CD4-positive, alpha-beta T cell treated with Interleukin-2 at 100 ng/mL for 4 hours (primary cell): ENCODE results near the gene NID1.

ENCODE experiments used
- DNase-seq: peaks from one replicate; pipeline ENCODE4 v3.0.0-alpha.2; 2020; ENCODE audit warnings: low spot score

NID1 gene

DNA sequence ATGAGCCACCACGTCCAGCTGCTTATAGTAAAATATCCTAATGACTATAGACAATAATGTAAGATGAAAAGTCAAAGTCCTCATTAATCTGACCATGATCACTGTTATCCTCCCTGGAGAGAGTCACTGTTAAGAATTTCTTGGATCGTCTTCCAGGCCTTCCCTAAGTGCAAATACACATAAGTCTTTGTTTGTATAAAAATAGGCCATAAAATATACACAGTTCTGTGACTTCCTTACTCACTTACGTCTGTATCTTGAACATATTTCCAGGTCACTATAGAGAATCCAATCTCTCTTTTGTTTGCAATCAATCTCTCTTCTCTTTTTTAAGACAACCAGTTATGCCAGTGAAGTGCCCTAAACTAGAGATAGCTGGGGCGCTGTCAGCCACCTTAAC is 109.1 kb downstream of the NID1 start:
- DNase-seq, result no peak

DNA sequence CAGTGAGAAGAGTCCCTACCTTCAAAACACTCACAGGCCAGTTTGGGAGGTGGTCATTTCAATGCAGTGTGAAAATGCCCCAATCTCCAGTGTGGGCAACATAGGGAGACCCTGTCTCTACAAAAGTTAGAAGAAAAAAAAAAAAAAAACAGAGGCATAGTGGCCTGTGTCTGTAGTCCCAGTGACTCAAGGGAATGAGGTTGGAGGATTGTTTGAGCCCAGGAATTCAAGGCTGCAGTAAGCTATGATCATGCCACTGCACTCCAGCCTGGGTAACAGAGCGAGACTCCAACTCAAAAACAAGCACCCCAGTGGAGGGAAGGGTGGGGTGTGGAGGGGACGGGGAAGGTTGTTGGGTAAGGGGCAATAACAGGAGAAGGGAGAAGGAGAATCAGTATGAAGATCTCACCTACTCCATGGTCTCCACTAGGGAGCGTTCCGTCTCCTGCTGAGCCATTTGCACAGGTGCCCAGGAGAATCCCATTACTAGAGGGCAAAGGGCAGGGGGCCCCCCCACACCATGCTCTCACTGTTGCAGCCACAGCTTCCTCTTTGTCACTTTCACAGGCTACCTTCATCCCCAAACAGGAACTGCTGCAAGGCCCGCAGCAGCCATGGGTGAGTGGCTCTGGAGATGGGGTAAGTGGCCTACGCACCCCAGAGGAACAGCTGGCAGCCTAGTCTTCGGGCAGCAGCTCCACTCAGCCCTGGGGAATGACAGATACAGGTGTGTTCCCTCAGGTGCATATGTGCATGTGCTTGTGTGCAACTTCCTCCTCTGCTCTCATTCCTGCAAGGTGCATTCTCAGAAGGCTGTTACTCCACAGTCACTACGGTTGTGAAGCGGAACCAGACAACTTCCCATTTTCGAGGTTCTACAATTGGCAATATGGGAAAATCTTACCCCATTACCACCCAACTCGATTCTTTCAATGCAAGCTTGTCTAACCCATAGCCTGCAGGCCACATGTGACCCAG is 110.3 kb downstream of the NID1 start:
- peak; percentile 47 for DNase-seq

DNA sequence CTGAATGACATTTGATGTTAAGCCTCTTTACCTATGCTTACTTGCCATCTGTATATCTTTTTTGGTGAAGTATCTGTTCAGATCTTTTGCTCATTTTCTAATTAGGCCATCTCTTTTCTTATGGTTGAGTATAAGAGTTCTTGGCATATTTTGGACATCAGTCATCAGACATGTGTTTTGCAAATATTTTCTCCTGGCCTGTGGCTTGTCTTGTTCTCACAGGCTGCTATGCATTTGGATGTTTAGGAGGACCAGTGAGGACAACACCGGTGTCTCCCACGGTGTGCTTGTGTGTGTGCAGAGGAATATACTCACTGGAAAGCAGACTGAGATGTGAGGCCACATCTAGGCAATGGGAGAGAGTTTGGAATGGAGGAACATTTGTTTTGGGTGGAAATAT is 111.1 kb downstream of the NID1 start:
- no peak for DNase-seq

DNA sequence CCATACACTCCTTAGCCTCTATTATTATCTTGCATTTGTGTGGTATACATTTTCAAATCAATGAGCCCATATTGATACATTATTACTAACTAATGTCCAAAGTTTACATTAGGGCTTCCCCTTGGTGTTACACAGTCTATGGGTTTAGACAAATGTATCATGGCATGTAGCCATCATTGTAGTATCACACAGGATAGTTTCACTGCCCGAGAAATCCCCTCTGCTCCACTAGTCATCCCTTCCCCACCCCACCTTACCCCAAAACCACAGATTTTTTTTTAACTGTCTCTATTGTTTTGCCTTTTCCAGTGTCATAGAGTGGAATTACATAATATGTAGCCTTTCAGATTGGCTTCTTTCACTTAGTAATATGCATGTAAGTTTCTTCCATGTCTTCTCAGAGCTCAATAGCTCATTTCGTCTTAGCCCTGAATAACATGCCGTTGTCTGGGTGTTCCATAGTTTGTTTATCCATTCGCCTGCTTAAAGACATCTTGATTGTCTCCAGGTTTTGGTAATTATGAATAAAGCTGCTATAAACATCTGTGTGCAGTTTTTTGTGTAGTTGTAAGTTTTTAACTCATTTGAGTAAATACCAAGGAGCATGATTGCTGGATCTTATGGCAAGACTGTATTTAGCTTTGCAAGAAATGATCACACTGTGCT is 111.8 kb downstream of the NID1 start:
- peak; percentile 44 for DNase-seq

DNA sequence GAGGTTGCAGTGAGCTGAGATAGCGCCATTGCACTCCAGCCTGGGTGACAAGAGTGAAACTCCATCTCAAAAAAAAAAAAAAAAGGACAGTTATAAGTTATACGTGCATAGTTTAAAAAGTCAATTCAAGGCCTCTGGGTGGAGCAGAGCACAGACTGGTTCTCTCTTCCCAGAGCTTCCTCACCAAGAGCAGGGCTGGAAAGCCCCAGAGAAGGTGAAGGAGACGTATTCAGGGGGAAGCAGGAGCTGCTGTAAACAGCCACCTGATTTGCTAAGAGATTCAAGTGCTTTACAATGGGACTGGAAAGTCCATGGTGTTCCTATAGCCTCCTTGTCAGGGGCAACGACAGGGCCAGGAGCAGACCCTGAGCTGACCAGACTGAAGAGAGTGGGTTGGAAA is 113.2 kb downstream of the NID1 start:
- no peak for DNase-seq

DNA sequence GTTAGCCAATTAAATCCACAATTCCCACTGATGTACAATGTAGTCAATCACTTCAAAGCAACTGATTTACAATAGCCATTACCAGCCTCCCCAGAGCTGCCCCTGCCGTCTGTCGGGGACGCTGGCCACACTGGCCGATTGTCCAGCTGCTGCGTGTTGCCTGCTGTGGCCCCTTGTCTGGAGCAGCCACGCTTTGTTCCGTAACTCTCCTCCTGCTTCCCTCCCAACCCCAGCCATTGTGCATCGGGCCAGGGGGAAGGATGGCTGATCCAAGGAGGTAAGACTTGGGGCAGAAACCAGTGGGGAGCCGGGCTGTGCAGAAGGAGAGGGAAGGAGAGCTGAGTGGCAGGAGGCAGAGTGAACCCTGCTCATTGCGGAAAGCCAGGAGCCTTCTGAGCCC is 114.6 kb downstream of the NID1 start:
- DNase-seq, result no peak

DNA sequence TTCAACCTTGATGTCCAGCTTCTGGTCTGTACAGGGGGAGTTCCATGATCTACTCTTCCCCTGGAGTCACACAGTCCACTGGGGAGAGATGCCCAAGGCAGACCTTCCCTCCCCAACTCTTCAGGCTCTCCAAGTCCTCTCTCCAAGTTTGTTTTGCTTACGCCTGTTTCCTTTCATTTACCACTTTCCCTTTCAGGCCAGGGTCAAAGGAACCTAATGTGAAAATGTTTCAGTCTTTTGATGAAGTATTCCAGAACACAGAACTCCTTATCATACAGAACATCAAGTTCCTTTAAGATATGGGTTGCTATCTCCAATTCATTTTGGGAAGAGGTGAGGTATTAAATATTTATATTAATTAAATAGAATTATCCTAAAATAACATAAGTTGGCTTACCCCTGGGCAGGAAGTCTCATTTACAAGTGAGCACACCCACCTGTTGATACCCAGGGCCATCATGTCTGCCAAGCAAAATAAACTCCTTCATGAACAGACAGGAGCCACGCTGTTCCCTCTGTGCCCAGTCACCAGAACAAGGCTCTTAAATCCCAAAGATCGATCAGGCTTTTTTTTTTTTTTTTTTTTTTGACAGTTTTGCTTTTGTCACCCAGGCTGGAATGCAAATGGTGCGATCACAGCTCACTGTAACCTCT is 116.0 kb downstream of the NID1 start:
- DNase-seq, result no peak

DNA sequence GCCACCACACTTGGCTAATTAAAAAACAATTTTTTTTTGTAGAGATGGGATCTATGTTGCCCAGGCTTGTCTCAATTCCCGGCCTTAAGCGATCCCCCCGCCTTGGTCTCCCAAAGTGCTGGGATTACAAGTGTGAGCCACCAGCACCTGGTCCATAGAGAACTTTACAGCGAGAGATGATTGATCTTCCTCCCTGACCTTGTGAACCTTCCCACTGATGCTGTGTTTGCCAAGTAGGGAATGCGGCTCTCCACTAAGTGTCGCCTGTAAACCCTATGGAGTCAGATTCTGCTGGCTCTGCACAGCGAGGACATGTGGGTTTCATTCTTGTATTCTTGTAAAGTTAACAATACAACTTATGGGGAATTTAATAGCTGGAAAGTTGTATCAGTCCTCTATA is 116.9 kb downstream of the NID1 start:
- DNase-seq, result no peak

DNA sequence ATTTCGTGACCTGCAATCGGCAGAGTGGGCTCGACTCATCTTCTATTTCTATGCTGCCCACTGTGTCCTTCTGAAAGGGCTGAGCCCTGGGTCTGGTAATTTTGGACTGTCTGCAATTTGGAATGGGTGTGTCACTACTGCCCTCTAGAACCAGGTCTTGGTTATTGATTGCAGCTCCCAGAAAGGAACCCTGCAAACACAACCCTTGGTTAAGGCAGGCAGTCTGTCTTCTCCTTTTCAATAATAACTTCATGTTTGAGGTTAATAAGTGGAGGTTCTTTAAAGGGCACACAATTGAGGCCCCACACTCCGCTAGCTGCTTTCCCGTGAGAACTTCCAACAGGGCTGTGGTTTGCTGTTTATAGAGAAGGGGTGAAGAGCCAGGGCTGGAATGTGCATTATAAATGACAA is 118.3 kb downstream of the NID1 start:
- DNase-seq, result peak; percentile 24

DNA sequence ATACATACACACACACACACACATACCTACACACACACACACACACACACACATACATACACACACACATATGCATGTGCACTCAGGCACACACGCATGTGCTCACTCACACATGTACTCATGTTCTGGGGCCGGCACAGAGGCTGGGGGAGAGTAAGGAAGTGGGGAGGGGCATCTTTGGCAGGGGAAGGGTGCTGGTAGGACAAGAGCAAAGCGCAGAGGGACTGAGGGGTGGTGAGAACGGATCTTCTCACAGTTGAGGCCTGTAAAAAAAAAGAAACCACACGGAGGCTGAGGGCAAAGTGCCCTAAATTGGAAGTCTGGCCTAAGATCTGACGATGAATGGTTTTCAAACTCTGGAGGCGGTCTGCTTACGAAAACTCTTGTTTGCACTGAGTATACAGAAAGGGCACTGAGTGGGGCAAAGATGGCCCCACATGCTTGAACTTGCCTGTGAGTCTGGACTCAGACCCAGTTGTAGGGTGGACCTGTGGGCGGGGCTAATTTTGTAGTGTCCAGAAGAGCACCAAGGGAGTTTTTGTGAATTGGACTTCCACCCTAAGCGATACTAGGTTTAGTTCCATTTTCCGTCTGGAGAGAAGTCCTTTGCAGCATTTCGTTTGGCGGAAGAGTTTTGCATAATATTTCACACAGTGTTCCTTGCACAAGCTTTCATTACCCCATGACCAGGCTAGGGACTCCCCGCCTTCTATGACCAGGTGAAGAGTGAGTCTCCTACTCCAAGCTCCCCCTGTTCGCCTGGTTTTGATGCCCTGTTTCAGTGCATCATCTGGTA is 118.9 kb downstream of the NID1 start:
- no peak for DNase-seq

DNA sequence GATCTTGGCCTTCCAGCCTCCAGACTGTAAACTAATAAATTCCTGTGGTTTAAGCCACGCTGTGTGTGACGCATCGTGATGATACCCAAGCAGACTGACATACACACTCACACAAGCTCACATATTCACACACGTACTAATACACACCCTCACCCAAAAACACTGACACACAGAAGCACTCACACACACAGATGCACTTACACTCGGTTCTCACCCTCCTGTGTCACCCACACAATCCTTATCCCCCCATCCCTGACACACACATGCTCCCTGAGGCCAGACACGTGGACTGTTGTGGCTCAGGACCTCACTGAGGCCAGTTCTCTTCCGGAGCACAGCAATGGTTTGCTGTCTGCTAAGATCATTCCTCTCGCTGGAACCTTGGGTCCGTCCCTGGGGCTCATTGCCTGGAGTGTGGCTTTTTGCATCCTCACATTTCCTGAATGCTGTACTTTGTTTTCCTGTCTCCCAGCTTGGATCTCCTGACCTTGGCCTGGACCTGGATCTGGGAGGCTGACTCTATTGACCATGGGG is 121.2 kb downstream of the NID1 start:
- DNase-seq, result no peak

DNA sequence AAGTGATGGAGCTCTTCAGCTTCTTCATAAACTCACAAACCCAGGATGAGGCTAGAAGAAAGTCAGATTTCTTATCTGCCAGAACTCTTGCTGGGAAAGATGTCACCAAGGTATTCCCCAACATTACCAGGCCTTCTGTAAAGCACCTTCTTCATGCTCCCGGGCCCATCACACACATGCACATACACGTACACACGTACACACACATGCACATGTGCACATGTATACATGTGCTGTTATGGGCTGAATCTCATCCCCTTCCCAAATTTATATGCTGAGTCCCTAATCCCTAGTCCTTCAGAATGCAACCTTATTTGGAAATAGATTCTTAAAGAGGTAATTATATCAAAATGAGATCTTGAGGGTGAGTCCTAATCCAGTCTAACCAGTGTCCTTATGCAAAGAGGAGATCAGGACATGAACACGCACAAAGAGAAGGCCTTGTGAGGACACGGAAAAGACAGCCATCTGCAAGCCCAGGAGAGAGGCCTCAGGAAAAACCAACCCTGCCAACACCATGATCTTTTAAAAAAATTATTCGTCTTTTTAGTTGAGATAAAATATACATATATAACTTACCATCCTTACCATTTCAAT is 121.8 kb downstream of the NID1 start:
- no peak for DNase-seq

DNA sequence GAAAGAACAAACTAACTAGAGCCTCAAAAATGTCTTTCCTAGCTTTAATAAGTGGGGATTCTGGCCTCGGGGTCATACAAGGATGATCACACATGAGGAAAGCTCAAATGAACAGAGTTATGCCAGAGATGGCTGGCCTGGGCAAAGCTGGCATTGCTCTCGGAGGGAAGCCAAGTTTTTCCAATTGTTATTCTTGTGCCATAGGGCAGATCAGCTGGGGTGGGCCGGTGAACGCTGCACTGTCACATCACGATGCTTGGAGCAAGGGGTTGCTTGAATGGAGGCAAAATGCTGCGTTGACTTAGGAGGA is 122.3 kb downstream of the NID1 start:
- no peak for DNase-seq

DNA sequence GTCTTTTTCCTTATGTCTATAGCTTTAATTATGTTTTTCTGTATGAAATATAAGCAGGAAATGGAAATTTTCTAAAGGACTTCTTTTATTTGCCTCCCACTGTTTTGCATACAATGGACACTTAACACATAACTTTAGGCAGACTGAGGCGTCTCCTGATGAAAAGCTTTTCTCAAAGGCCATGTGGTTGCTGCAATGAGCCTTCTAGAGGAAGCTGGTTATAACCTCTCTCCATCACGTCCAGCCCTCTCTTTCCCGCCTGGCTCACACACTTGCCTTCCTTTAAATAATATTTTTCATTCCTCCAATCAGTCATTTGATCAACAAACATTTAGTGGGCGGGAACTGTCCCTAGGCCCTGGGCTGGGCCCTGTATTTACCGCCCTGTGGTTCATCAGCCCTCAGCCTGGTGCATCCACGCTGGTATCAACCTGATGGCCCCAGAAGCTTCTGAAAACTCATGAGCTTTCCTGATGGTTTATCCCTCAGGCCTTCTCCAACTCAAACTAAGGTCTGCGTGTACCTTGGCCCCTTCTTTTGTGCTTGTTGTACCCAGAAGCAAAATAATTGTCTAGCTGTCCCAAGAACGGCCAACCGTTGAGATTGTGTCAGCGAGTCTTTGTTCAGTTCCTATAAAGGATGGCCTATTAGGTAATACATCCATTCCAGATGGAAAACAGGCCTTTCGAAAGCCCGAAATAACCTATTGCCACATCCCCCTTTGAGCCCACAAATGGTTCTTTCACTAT is 122.8 kb downstream of the NID1 start:
- DNase-seq, result no peak

DNA sequence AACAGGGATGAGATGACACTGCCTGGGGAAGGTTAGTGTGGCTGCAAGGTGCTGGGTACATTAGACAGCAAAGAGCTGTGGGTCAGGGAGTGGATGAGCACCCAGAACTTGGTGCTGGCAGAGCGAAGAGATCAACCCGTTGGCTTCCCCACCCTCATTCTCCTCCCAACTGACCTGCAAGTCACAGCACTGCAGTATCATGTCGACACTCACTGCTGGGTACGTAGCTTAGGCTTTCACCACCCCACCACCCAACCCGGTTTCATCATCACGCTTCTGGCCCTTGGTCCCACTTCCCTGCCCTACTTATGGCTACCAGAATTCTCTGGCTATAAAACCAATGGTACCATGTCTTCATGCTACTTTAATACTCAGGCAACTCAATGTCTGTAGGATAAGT is 124.6 kb downstream of the NID1 start:
- no peak for DNase-seq

DNA sequence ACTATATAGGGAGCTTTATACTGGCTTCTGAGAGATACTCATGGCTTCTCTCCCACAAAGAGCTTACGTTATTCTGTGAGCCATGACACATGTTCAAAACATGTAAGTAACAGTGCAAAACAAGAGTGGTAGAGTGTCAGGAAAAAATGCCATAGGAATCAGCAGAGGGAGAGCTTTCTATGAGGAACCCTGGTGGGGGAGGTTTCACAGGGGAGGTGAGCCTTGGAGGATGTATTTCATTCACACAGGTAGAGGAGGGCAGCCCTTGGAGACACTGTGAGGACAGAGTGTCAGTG is 125.5 kb downstream of the NID1 start:
- no peak for DNase-seq

DNA sequence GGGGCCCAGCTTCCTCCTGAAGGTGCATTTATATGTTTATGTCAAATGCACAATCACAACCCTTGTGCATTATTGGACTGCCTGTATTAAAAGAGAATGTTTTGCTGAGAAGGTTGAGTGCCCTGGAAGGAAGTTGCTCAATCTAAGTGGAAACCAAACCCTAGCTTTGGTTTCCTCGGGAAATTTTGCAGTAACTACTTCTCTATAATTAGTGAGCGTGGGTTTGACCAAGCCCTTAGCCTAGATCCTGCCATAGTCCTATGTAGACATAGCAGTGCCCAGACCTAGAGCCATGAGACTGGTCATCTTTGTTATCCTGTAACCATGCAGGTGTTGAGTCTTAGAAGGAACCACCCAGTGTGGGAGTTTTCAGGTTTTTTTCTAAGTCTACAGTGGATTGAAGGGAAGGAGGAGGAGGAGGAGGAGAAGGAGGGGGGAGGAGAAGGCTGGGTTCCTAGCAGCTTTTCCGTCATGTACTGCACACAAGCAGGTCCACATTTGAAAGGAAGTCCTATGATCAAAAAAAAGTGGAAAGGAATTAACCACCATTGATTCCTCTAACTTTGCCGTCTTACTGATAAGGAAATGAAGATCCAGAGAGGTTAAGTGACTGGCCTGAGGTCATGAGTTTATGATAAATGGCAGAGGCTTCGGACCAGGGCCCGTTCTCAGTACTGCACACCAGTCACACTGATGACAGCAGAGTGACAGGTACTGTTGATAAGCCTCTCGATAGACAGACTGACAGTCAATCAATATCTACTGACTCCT is 126.0 kb downstream of the NID1 start:
- no peak for DNase-seq

DNA sequence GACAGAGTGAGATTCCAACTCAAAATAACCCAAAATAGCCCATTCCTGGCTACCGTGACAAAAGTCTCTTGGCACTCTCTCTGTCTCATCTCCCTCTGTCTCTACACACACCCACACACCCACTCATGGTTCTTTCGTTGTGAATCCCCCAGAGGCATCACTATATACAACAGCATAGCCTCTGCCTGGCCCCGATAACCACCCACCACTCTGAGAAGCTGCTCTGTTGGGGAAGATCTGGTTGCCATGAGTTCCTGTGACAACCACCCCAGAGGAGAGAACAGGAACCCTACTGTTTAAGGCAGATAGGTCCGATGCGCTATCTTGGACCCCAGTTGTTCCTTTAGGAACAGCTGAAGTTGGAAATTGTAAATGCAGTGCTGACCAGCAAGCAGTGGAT is 127.8 kb downstream of the NID1 start:
- no peak for DNase-seq

DNA sequence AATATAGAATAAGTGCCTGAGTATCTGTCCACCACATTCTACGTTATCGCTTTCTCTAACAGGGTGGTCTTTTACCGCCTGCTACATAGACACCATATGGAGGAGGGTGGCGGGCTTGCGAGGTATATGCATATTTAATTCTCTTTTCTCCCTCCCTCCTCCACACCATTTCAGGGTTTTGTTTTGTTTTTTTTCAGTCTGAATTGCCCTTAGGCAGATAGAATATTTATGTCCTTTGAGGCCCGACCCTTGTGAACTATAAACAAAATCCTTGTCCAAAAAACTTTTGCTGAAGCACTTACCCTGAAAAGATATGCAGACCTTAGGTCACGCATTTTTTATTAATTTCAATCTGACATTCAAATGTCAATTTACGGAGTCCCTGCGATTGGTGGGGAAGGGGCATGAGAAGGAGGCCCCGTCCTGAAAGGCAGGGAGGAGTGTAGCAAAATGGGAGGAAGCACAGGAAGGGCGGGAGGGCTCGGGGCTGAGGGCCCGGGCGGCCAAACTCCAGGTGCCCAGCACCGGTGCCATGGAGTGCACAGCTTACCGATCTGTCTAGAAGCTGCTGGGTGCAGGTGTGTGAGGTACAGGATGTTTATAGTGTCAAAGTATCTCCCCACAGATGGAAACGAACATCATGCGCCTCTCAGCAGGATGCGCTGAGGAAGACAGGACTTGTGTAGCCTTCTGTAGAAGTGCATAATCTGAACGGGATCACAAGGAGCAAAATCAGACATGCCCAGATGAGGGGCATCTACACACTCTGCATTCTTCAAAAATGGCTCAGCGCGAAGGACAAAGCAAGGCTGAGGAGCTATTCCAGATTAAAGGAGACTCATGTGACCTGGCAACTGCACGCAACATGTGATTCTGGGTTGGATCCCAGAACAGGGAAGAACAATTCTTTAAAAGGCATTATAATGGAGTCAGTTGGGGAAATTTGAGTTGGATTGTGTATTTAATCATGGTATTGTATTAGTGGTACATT is 129.4 kb downstream of the NID1 start:
- DNase-seq, result no peak
